Liver (tissue), 9 donors: Measurements from ENCODE around the gene GCNT1. TPM values are rescaled to one million over a fixed set of nuclear protein-coding genes. Genes with fewer than 3 reads are reported as not detected.

Experiments
- DNase-seq: peaks from one replicate; pipeline ENCODE4 v3.0.0-alpha.2; 2017; ENCODE audit warnings: low spot score
- H3K27ac ChIP-seq, 2 donors: one replicate each; pipeline ENCODE4 v1.7.0; 2013; ENCODE audit warnings: inconsistent platforms in 2 of 2, low read length in 2 of 2, control low read depth in 1 of 2, low read depth in 1 of 2, mild to moderate bottlenecking in 1 of 2
- H3K27me3 ChIP-seq, 4 donors: one replicate each; pipeline versions ENCODE4 v1.6.1 to v1.7.0; 2013; ENCODE audit warnings: low read length in 3 of 4, inconsistent platforms in 1 of 4, mild to moderate bottlenecking in 1 of 4, moderate library complexity in 1 of 4; ENCODE audit not compliant: control insufficient read depth in 4 of 4, insufficient read depth in 4 of 4
- H3K36me3 ChIP-seq, 4 donors: one replicate each; pipeline versions ENCODE4 v1.6.1 to v1.7.0; 2013; ENCODE audit warnings: low read length in 3 of 4, mild to moderate bottlenecking in 3 of 4, low read depth in 1 of 4, moderate library complexity in 1 of 4; ENCODE audit not compliant: control insufficient read depth in 4 of 4, insufficient read depth in 3 of 4
- H3K4me1 ChIP-seq, 4 donors: one replicate each; pipeline versions ENCODE4 v1.6.1 to v1.7.0; 2013; ENCODE audit warnings: low read length in 3 of 4, mild to moderate bottlenecking in 3 of 4, moderate library complexity in 1 of 4; ENCODE audit not compliant: control insufficient read depth in 4 of 4, insufficient read depth in 4 of 4
- H3K4me3 ChIP-seq, 3 donors: one replicate each; pipeline versions ENCODE4 v1.6.1 to v1.7.0; 2013; ENCODE audit warnings: low read length in 3 of 3, control low read depth in 1 of 3, low read depth in 1 of 3, mild to moderate bottlenecking in 1 of 3
- H3K9ac ChIP-seq, 2 donors: one replicate each; pipeline ENCODE4 v1.7.0; 2013; ENCODE audit warnings: low read length in 2 of 2, mild to moderate bottlenecking in 2 of 2, moderate library complexity in 2 of 2, control low read depth in 1 of 2, low read depth in 1 of 2
- H3K9me3 ChIP-seq, 4 donors: one replicate each; pipeline versions ENCODE4 v1.6.1 to v1.7.0; 2013; ENCODE audit warnings: low read length in 3 of 4; ENCODE audit not compliant: control insufficient read depth in 4 of 4
- ATF3 ChIP-seq: IDR thresholded peaks from 2 replicates; pipeline ENCODE4 v1.6.1; 2016; ENCODE audit warnings: antibody characterized with exemption
- CTCF ChIP-seq: fragments of 150-350 bp; IDR thresholded peaks from 2 replicates; pipeline ENCODE4 v1.5.1; 2017; ENCODE audit warnings: improper control_type of control experiment, low read depth, low read length; ENCODE audit not compliant: missing input control
- EGR1 ChIP-seq, 2 donors: IDR thresholded peaks; 2 replicates each; pipeline ENCODE4 v1.6.1; 2016 to 2018; ENCODE audit warnings: antibody characterized with exemption in 2 of 2, low read depth in 2 of 2
- FOXA1 ChIP-seq: IDR thresholded peaks from 2 replicates; pipeline ENCODE4 v1.6.1; 2016; ENCODE audit warnings: antibody characterized with exemption
- FOXA2 ChIP-seq: IDR thresholded peaks from 2 replicates; pipeline ENCODE4 v1.6.1; 2016; ENCODE audit warnings: antibody characterized with exemption
- GABPA ChIP-seq, 2 donors: IDR thresholded peaks in 1 of 2; conservative IDR thresholded peaks in 1 of 2; 2 replicates each; pipeline ENCODE4 v1.6.1; 2016; ENCODE audit warnings: antibody characterized with exemption in 2 of 2, mild to moderate bottlenecking in 1 of 2, moderate library complexity in 1 of 2
- HNF4A ChIP-seq, 2 donors: conservative IDR thresholded peaks; 2 replicates each; pipeline ENCODE4 v1.6.1; 2016; ENCODE audit warnings: antibody characterized with exemption in 2 of 2, mild to moderate bottlenecking in 2 of 2
- HNF4G ChIP-seq: IDR thresholded peaks from 2 replicates; pipeline ENCODE4 v1.6.1; 2016; ENCODE audit warnings: antibody characterized with exemption
- JUND ChIP-seq, 2 donors: IDR thresholded peaks; 2 replicates each; pipeline ENCODE4 v1.6.1; 2016; ENCODE audit warnings: antibody characterized with exemption in 2 of 2
- MAX ChIP-seq: IDR thresholded peaks from 2 replicates; pipeline ENCODE4 v1.6.1; 2016; ENCODE audit warnings: antibody characterized with exemption
- NR2F2 ChIP-seq: IDR thresholded peaks from 2 replicates; pipeline ENCODE4 v1.6.1; 2016; ENCODE audit warnings: antibody characterized with exemption
- RAD21 ChIP-seq, 2 donors: IDR thresholded peaks; 2 replicates each; pipeline ENCODE4 v1.6.1; 2016; ENCODE audit warnings: antibody characterized with exemption in 2 of 2, mild to moderate bottlenecking in 2 of 2
- REST ChIP-seq: IDR thresholded peaks from 2 replicates; pipeline ENCODE4 v1.6.1; 2016; ENCODE audit warnings: antibody characterized with exemption, mild to moderate bottlenecking
- RXRA ChIP-seq, 2 donors: IDR thresholded peaks; 2 replicates each; pipeline ENCODE4 v1.6.1; 2017 to 2018; ENCODE audit warnings: antibody characterized with exemption in 2 of 2, mild to moderate bottlenecking in 1 of 2
- SP1 ChIP-seq: IDR thresholded peaks from 2 replicates; pipeline ENCODE4 v1.6.1; 2018; ENCODE audit warnings: antibody characterized with exemption, mild to moderate bottlenecking
- TAF1 ChIP-seq: conservative IDR thresholded peaks from 2 replicates; pipeline ENCODE4 v1.6.1; 2016; ENCODE audit warnings: antibody characterized with exemption, mild to moderate bottlenecking
- YY1 ChIP-seq: IDR thresholded peaks from 2 replicates; pipeline ENCODE4 v1.6.1; 2016; ENCODE audit warnings: antibody characterized with exemption, mild to moderate bottlenecking
- ZBTB33 ChIP-seq: IDR thresholded peaks from 2 replicates; pipeline ENCODE4 v1.6.1; 2016; ENCODE audit warnings: antibody characterized with exemption
- WGBS: extraction: QIAGEN DNeasy Blood & Tissue Kit; methylation state at CpG from one replicate; pipeline ENCODE4 v1.1.7; 2013; 5-methylcytosine and 5-hydroxymethylcytosine counted together
- polyA plus RNA-seq, 2 donors: library from polyadenylated mRNA; stranded (reverse) in 1 of 2; unstranded in 1 of 2; fragments of 200-250 nt in 1 of 2; fragments of >200 nt in 1 of 2; fragmentation: Nextera tagmentation in 1 of 2; extraction: Ambion mirVana in 1 of 2; gene quantifications; one replicate each; pipeline versions ENCODE4 v1.2.1 to v1.2.3, GENCODE V29; 2013 to 2015
- total RNA-seq, 2 donors: library from RNA; depleted of rRNA; stranded (reverse); fragments of >200 nt; gene quantifications; one replicate each; pipeline ENCODE4 v1.2.3, GENCODE V29; 2014
- donor health status: healthy.
- donor health status: healthy.
- donor health status: healthy.
- donor health status: healthy.
- donor health status: healthy.

Gene GCNT1
- total and polyA plus RNA-seq, 4 donors: 0.82 to 4.3 (median 2.6) TPM

GRCh38 chr9:76445976-76446375 is 13.0 kb upstream of the GCNT1 start (continued):
- TF ChIP-seq MAX: no peak
- no peak for TF ChIP-seq YY1
- no peak for TF ChIP-seq HNF4G
- no peak for TF ChIP-seq REST
- TF ChIP-seq SP1: no peak

GRCh38 chr9:76448501-76448900 is 10.5 kb upstream of the GCNT1 start:
- Histone ChIP-seq H3K4me3 (no peak overlapping the region), H3K36me3 (no peaks in the 10 kb centered on the region), H3K27ac (no peak overlapping the region), H3K9me3 (no peaks in the 10 kb centered on the region), H3K4me1 (no peaks in the 10 kb centered on the region), H3K27me3 (no peaks in the 10 kb centered on the region), H3K9ac (no peak overlapping the region)
- no peak for DNase-seq
- TF ChIP-seq YY1 (no peak), MAX (no peak), FOXA2 (no peak), ATF3 (no peak), SP1 (no peak), REST (no peak), NR2F2 (no peak), RXRA (IDR thresholded peaks at IDR 0.05) (no peak), EGR1 (IDR thresholded peaks at IDR 0.05; ENCODE audit: low read depth in 2 of 2) (no peak), HNF4A (conservative IDR thresholded peaks at IDR 0.05) (no peak), GABPA (IDR thresholded peaks at IDR 0.05 in 1 of 2, conservative IDR thresholded peaks at IDR 0.05 in 1 of 2) (no peak), HNF4G (no peak), TAF1 (no peak), FOXA1 (no peak), JUND (IDR thresholded peaks at IDR 0.05) (no peak), CTCF (no peak), ZBTB33 (no peak), RAD21 (IDR thresholded peaks at IDR 0.05) (no peak)
- 89% methylated on average over 2 of the region's 2 CpGs for WGBS
